CD4-positive, alpha-beta memory T cell (primary cell): ENCODE results near the gene MSANTD3. TPM values are rescaled to one million over a fixed set of nuclear protein-coding genes. Genes with fewer than 3 reads are reported as not detected.

Source experiments
- CTCF ChIA-PET: fragments of 350-600 bp; sonication (Branson Sonifier 250); formaldehyde crosslinking; loops from one replicate; lab custom pipeline; 2021; ENCODE audit warnings: inconsistent platforms; ENCODE audit not compliant: partially characterized antibody; lab: Charles Lee
- POLR2A ChIA-PET: fragments of 350-600 bp; sonication (Branson Sonifier 250); formaldehyde crosslinking; loops from one replicate; lab custom pipeline; 2021; ENCODE audit not compliant: partially characterized antibody; lab: Charles Lee
- DNase-seq, 5 donors: peaks; one replicate each; pipeline versions ENCODE4 v3.0.0 to v3.0.0-alpha.2; 2020 to 2022; ENCODE audit warnings: mixed read lengths in 1 of 5
- H3K27ac ChIP-seq: one replicate; pipeline ENCODE4 v1.7.0; 2013; ENCODE audit warnings: low read depth, low read length
- H3K27me3 ChIP-seq: 2 replicates; pipeline ENCODE4 v1.7.0; 2013; ENCODE audit warnings: mild to moderate bottlenecking, low read length, moderate library complexity; ENCODE audit not compliant: insufficient read depth
- H3K36me3 ChIP-seq: 2 replicates; pipeline ENCODE4 v1.7.0; 2013; ENCODE audit warnings: mild to moderate bottlenecking, low read length, moderate library complexity; ENCODE audit not compliant: insufficient read depth
- H3K4me1 ChIP-seq: 2 replicates; pipeline ENCODE4 v1.7.0; 2013; ENCODE audit warnings: mild to moderate bottlenecking, low read length, moderate library complexity; ENCODE audit not compliant: insufficient read depth
- H3K4me3 ChIP-seq, 2 donors: one replicate each; pipeline ENCODE4 v1.7.0; 2013; ENCODE audit warnings: low read length in 2 of 2, mild to moderate bottlenecking in 1 of 2
- H3K9me3 ChIP-seq, 2 donors: one replicate each; pipeline ENCODE4 v1.7.0; 2013; ENCODE audit warnings: low read length in 2 of 2, control low read depth in 1 of 2; ENCODE audit not compliant: control insufficient read depth in 1 of 2
- H3K27ac Mint-ChIP-seq, 7 donors: one replicate each; pipeline ENCODE4 v1.8.0; 2020 to 2021; ENCODE audit warnings: mixed read lengths in 7 of 7, mild to moderate bottlenecking in 6 of 7, inconsistent platforms in 3 of 7, moderate library complexity in 3 of 7
- H3K27me3 Mint-ChIP-seq, 2 donors: one replicate each; pipeline ENCODE4 v1.8.0; 2020 to 2021; ENCODE audit warnings: mixed read lengths in 2 of 2
- H3K36me3 Mint-ChIP-seq, 2 donors: one replicate each; pipeline ENCODE4 v1.8.0; 2020 to 2021; ENCODE audit warnings: mixed read lengths in 2 of 2, inconsistent platforms in 1 of 2, mild to moderate bottlenecking in 1 of 2
- H3K4me1 Mint-ChIP-seq, 4 donors: one replicate each; pipeline ENCODE4 v1.8.0; 2020 to 2021; ENCODE audit warnings: mixed read lengths in 4 of 4, mild to moderate bottlenecking in 1 of 4
- H3K4me3 Mint-ChIP-seq, 8 donors: one replicate each; pipeline ENCODE4 v1.8.0; 2020 to 2021; ENCODE audit warnings: mixed read lengths in 8 of 8, mild to moderate bottlenecking in 7 of 8, moderate library complexity in 6 of 8, inconsistent platforms in 3 of 8
- H3K9me3 Mint-ChIP-seq, 8 donors: one replicate each; pipeline ENCODE4 v1.8.0; 2020 to 2021; ENCODE audit warnings: mixed read lengths in 8 of 8, mild to moderate bottlenecking in 5 of 8, inconsistent platforms in 3 of 8, moderate library complexity in 1 of 8
- intact Hi-C: fragments of 100-400 bp; cut with micrococcal nuclease; formaldehyde crosslinking; loops from one replicate; pipeline ENCODE4 v1.15.1; 2023
- polyA plus RNA-seq, 2 donors: library from polyadenylated mRNA; unstranded; fragments of 300-500 nt; fragmentation: Illumina TruSeq; gene quantifications; one replicate each; pipeline ENCODE4 v1.2.3, GENCODE V29; 2021
- total RNA-seq, 2 experiments: library from RNA; stranded (reverse); gene quantifications; one replicate each; pipeline ENCODE4 v1.2.3, GENCODE V29; 2021

Gene MSANTD3
- total and polyA plus RNA-seq, 4 experiments from 2014 or later, result 6.0 to 14.8 (median 11.2) TPM

DNA sequence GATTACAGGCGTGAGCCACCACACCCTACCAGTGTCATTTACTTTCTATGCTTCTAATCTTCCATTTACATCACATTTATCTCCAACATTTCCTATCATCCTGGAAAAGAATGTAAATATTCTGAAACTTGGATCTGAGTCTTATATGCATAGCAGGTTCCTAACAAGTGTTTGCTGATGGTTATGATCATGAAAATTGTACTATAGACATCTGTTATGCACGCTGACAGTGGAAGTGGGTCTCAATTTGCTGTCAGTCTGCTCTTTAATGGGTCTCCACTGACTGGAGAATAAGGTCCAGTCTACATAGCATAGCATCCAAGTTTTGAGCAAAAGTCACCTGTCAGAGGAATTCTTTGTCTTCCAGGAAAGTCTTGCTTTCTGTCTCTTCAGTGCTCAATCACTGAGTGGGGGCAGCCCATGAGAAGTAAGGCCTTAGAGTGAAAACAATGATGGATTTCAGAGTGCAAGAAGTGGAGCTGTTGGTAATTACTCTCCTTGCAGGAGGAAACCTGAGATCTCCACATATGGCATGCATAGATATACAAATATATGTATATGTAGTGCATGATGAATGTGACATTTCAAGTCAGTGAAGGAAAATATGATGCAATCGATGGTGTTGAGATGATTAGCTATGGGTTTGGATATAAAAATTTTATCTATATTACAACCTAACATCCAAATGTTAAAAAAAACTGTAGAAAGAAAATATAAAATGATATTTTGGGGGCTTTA lies 29.2 kb upstream of the MSANTD3 start:
- CTCF ChIA-PET, result interaction anchor here (0.6 to 1.6 kb wide), 2 partner anchors 9 to 33 kb away, joined by 3 to 4 read pairs; no protein-coding TSS in a partner anchor
- H3K27ac ChIP-seq, result no peak overlapping the region

DNA sequence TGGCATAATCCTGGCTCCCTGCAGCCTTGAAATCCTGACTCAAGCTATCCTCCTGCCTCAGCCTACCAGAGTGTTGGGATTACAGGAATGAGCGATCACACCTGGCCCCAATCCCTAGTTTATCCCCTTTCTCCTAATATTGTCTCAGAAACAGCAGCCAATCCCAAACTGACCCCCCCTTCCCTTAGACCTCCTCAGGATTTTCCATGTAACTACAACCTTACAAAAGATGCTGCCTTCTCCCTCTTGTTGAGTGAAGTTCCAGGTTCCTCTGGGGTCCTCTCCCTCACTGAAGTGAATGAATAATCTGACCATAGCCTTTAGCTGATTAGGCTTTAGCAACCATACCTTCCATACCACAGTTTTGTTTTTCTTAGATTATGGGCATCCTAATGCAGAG lies 25.9 kb upstream of the MSANTD3 start:
- no peak overlapping the region for H3K27ac ChIP-seq
- Mint-ChIP-seq H3K27ac (no peak overlapping the region), H3K36me3 (no peaks in the 10 kb centered on the region), H3K9me3 (no peaks in the 10 kb centered on the region), H3K4me3 (no peak overlapping the region), H3K4me1 (no peaks in the 10 kb centered on the region), H3K27me3 (peaks cover 1 to 7% of the 10 kb centered on the region in 2 donors)
- no peaks in the 10 kb centered on the region for H3K27me3 ChIP-seq
- no peaks in the 10 kb centered on the region for H3K36me3 ChIP-seq
- H3K9me3 ChIP-seq, result no peaks in the 10 kb centered on the region
- intact Hi-C loops, result no loop called here
- H3K4me1 ChIP-seq, result no peaks in the 10 kb centered on the region
- no peak overlapping the region for H3K4me3 ChIP-seq
- ChIA-PET POLR2A (no interaction called here), CTCF (no interaction called here)
- DNase-seq, result no peak

More for the DNA sequence above, 29.2 kb upstream of the MSANTD3 start:
- no peak overlapping the region for H3K4me3 Mint-ChIP-seq
- no peaks in the 10 kb centered on the region for H3K4me1 ChIP-seq
- peaks cover 0 to 1% of the 10 kb centered on the region in 2 donors for H3K27me3 Mint-ChIP-seq
- H3K9me3 Mint-ChIP-seq, result peaks cover 0 to 5% (median 0%) of the 10 kb centered on the region in 8 donors
- intact Hi-C loops, result no loop called here
- no peaks in the 10 kb centered on the region for H3K36me3 Mint-ChIP-seq
- no peaks in the 10 kb centered on the region for H3K4me1 Mint-ChIP-seq
- H3K9me3 ChIP-seq, result no peaks in the 10 kb centered on the region
- no peaks in the 10 kb centered on the region for H3K27me3 ChIP-seq
- no peak overlapping the region for H3K4me3 ChIP-seq
- no peak for DNase-seq
- H3K36me3 ChIP-seq, result no peaks in the 10 kb centered on the region
- H3K27ac Mint-ChIP-seq, result no peak overlapping the region
- POLR2A ChIA-PET, result no interaction called here

DNA sequence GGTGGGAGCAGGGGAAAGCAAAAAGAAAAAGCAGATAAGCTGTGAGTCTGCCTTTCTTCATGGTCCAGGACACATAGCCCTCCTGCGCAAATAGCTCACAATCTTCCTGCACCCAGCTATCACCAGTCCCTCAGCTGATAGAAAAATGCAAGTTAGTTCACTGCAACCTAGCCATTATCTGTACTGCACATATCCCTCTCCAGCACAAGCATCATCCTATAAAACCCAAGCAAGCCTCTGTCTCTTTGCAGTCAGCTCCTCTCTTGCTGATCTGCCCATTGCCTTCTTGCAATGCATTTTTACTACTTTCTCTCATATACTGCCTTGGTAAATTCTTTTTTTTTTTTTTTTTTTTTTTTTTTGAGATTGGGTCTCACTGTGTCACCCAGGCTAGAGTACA lies 20.0 kb upstream of the MSANTD3 start:
- H3K4me1 ChIP-seq, result peaks cover 6% of the 10 kb centered on the region
- H3K9me3 ChIP-seq, result no peaks in the 10 kb centered on the region
- Mint-ChIP-seq H3K9me3 (no peaks in the 10 kb centered on the region), H3K36me3 (no peaks in the 10 kb centered on the region), H3K4me3 (no peak overlapping the region), H3K27ac (no peak overlapping the region), H3K27me3 (peaks cover 13 to 21% of the 10 kb centered on the region in 2 donors), H3K4me1 (peaks cover 6 to 12% (median 10%) of the 10 kb centered on the region in 4 donors)
- POLR2A ChIA-PET, result no interaction called here
- no peaks in the 10 kb centered on the region for H3K36me3 ChIP-seq
- no peak for DNase-seq
- no peak overlapping the region for H3K4me3 ChIP-seq
- intact Hi-C loops, result no loop called here
- CTCF ChIA-PET, result interaction anchor here (0.7 to 1.7 kb wide), 3 partner anchors 9 to 82 kb away, joined by 3 to 6 read pairs (median 4); no protein-coding TSS in a partner anchor
- H3K27me3 ChIP-seq, result no peaks in the 10 kb centered on the region
- H3K27ac ChIP-seq, result no peak overlapping the region

DNA sequence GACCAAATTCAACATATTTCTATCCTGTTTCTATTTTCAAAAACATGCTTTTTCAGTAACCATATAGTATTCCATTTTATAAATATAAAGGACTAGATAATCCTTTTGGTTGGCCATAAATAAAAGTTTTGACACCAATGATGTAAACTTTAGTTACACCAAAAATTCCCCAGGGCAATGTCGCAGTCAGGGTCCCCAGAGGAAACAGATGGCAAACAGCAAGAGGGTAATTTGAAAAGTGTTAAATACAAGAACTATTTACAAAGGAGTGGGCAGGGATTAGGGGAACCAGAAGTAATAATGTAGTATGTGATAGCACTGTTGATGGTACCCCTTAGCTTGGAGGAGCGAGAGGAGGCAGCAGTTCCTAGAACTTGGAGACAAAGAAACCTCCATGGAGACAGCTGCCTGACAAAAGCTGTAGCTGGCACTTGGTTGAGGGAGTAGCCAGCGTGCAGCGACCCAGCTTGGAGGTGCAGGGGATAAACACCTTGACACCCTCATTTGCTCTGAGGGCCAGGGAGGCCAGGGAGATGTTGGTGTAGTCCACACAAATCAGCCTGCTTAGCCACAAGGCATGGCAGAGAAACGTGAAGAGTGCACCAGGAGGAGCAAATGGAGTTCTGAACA lies 18.3 kb upstream of the MSANTD3 start:
- Histone ChIP-seq H3K27ac (no peak overlapping the region), H3K4me1 (peaks cover 8% of the 10 kb centered on the region), H3K4me3 (no peak overlapping the region), H3K36me3 (no peaks in the 10 kb centered on the region), H3K9me3 (no peaks in the 10 kb centered on the region), H3K27me3 (no peaks in the 10 kb centered on the region)
- Mint-ChIP-seq H3K9me3 (no peaks in the 10 kb centered on the region), H3K27ac (no peak overlapping the region), H3K4me3 (no peak overlapping the region), H3K4me1 (peaks cover 9 to 14% (median 13%) of the 10 kb centered on the region in 4 donors), H3K36me3 (no peaks in the 10 kb centered on the region), H3K27me3 (peaks cover 13 to 23% of the 10 kb centered on the region in 2 donors)
- no peak for DNase-seq
- CTCF ChIA-PET, result interaction anchor here (1.7 kb wide), 1 partner anchor 29 kb away, joined by 6 read pairs; no protein-coding TSS in a partner anchor
- intact Hi-C loops, result no loop called here
- POLR2A ChIA-PET, result no interaction called here

DNA sequence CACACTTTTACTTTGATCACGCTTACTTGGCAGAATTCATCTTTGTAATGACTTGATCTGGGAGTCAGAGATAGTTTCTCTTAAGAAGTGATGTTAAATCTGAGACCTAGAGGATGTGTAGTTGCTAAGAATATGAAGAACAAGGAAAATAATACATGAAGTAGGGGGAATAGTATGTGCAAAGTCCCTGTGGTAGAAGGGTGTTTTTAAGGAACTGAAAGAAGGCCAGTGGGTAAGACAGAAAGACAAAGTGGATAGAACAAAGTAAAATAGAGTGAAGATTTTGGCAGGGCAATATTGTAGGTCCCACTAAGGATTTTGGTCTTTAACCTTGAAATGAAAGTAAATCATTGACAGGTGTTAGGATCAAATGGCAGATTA lies 17.8 kb upstream of the MSANTD3 start:
- Mint-ChIP-seq H3K27ac (no peak overlapping the region), H3K4me1 (peaks cover 9 to 14% (median 13%) of the 10 kb centered on the region in 4 donors), H3K36me3 (no peaks in the 10 kb centered on the region), H3K9me3 (no peaks in the 10 kb centered on the region), H3K27me3 (peaks cover 13 to 23% of the 10 kb centered on the region in 2 donors), H3K4me3 (peak overlapping the region in 1 of 8 donors; percentile 1)
- no peaks in the 10 kb centered on the region for H3K36me3 ChIP-seq
- no peak overlapping the region for H3K4me3 ChIP-seq
- no peaks in the 10 kb centered on the region for H3K27me3 ChIP-seq
- no peak overlapping the region for H3K27ac ChIP-seq
- intact Hi-C loops, result no loop called here
- H3K9me3 ChIP-seq, result no peaks in the 10 kb centered on the region
- DNase-seq, result no peak
- H3K4me1 ChIP-seq, result peaks cover 8% of the 10 kb centered on the region
- ChIA-PET CTCF (no interaction called here), POLR2A (no interaction called here)

DNA sequence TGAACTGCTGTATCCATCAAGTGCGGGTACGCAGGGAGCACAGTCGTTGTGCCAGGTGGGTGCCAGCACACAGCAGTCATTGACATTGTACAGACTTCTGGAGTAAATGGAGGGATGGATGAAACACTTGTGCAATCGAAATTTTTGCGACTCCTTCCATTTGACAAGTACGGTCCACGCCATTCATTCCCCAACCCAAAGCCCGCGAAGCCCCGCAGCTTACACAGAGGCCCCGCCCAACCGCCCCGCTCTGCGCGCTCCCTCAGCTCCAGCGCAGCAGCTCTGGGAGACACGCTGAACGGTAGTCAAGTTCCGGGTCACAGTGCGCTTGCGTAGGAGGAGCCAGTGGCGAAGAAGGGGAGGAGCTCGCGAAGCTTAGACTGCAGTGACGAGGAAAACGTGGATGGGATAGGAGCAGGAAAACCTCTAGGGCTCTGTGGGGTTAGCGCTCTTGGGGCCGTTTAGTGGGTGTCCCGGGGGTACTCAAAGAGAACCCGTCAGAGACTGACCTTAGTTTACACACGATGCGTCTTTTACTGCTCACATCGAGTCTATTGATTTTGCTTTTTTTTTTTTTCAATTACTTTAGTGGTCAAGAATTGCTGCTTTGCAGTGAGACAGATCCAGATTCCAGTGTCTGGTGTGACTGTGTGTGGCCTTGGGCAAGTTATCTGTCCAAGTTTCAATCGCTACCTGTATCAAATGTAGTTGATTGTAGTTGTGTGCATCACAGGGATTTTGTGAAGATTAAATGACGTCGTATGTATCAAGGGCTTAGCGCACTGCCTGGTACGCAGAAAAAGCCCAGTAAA lies 15.3 kb upstream of the MSANTD3 start:
- Histone ChIP-seq H3K27me3 (no peaks in the 10 kb centered on the region), H3K36me3 (no peaks in the 10 kb centered on the region), H3K9me3 (no peaks in the 10 kb centered on the region), H3K27ac (no peak overlapping the region), H3K4me1 (peaks cover 8% of the 10 kb centered on the region), H3K4me3 (peak overlapping the region; percentile 58 to 59)
- H3K9me3 Mint-ChIP-seq, result no peaks in the 10 kb centered on the region
- H3K4me1 Mint-ChIP-seq, result peaks cover 9 to 14% (median 13%) of the 10 kb centered on the region in 4 donors
- CTCF ChIA-PET, result interaction anchor here (0.5 to 1.6 kb wide), 6 partner anchors 10 to 183 kb away, joined by 3 to 6 read pairs (median 3); partner anchors contain the start of gene MSANTD3
- DNase-seq, result peak; percentile 80 to 88 (median 81)
- intact Hi-C loops, result loop anchor here (1.0 to 5.0 kb wide), 5 partner anchors 16 to 1121 kb away; partner anchors contain the start of genes MRPL50, MSANTD3, NR4A3 and RNF20
- peaks cover 5 to 20% of the 10 kb centered on the region in 2 donors for H3K27me3 Mint-ChIP-seq
- H3K27ac Mint-ChIP-seq, result peak overlapping the region; percentile 57 to 92 (median 85)
- POLR2A ChIA-PET, result interaction anchor here (1.0 to 1.9 kb wide), 5 partner anchors 16 to 1190 kb away, joined by 3 to 19 read pairs (median 4); partner anchors contain the start of genes ALG2, MSANTD3, SEC61B and STX17
- H3K4me3 Mint-ChIP-seq, result peak overlapping the region; percentile 86 to 94 (median 90)
- no peaks in the 10 kb centered on the region for H3K36me3 Mint-ChIP-seq
